Measurements from ENCODE around the gene SGIP1.

Gene SGIP1

DNA sequence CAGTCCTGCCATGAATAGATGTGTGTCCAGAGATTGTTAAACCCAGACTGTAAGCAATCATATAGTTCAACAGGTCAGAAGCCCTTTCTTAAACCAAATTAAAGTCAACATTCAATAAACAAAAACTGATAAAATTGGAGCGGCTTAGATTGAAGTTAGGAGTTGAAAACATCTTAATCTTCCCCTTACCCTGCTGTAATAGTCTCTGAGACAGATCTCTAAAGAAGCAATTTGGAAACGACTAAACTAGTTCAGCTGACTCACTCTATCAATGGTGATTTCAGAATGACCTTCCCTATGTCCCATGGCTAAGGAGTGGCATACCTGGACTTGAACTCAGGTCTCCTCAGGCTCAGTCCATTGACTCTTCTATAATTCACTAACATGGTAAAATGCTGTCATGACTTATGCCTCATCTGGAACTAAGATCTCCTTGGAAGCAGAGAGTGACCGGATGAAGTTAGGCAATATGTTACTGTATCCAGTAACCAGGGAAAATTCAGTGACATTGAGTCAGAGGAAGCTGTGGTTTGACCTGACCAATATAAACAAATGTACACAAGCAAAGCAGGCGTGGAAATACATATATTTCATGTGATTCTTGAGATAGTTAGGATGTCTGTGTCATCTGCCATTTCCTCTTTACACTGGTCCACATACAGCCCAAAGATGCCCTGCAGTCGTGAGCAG is 30.1 kb downstream of the SGIP1 start:
- no peak for TF ChIP-seq EZH2phosphoT487 (IDR thresholded peaks at IDR 0.05; ENCODE audit: borderline replicate concordance, low read length)
- TF ChIP-seq, protein P1, sequence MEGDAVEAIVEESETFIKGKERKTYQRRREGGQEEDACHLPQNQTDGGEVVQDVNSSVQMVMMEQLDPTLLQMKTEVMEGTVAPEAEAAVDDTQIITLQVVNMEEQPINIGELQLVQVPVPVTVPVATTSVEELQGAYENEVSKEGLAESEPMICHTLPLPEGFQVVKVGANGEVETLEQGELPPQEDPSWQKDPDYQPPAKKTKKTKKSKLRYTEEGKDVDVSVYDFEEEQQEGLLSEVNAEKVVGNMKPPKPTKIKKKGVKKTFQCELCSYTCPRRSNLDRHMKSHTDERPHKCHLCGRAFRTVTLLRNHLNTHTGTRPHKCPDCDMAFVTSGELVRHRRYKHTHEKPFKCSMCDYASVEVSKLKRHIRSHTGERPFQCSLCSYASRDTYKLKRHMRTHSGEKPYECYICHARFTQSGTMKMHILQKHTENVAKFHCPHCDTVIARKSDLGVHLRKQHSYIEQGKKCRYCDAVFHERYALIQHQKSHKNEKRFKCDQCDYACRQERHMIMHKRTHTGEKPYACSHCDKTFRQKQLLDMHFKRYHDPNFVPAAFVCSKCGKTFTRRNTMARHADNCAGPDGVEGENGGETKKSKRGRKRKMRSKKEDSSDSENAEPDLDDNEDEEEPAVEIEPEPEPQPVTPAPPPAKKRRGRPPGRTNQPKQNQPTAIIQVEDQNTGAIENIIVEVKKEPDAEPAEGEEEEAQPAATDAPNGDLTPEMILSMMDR (IDR thresholded peaks at IDR 0.05; ENCODE audit: low read depth, low read length, poor library complexity, severe bottlenecking) = no peak
- no peaks in the 10 kb centered on the region for H3K9me3 ChIP-seq (ENCODE audit: control insufficient read depth, insufficient read depth, low read length)
- H3K9me2 ChIP-seq (replicated peaks; ENCODE audit: control insufficient read depth, low read length) = no peaks in the 10 kb centered on the region
- no peak overlapping the region for H3K4me3 ChIP-seq (ENCODE audit: low read length)
- no peak overlapping the region for H3K4me2 ChIP-seq (ENCODE audit: low read length)
- no peaks in the 10 kb centered on the region for H3K36me3 ChIP-seq (ENCODE audit: control insufficient read depth, low read length)
- H3K27me3 ChIP-seq (ENCODE audit: control insufficient read depth, low read length) = peaks cover 13% of the 10 kb centered on the region; the same call in 1 of the 2 replicates
- no peaks in the 10 kb centered on the region for H4K20me1 ChIP-seq (ENCODE audit: control insufficient read depth, insufficient read depth, low read depth, low read length)
- H3F3A ChIP-seq (ENCODE audit: control insufficient read depth, insufficient read depth) = no peaks in the 10 kb centered on the region
- no peaks in the 10 kb centered on the region for H3K79me2 ChIP-seq (ENCODE audit: control insufficient read depth, low read length)
- H3K27ac ChIP-seq (ENCODE audit: low read depth, low read length) = no peak overlapping the region
- no peaks in the 10 kb centered on the region for H3K4me1 ChIP-seq (ENCODE audit: control insufficient read depth, low read length)

DNA sequence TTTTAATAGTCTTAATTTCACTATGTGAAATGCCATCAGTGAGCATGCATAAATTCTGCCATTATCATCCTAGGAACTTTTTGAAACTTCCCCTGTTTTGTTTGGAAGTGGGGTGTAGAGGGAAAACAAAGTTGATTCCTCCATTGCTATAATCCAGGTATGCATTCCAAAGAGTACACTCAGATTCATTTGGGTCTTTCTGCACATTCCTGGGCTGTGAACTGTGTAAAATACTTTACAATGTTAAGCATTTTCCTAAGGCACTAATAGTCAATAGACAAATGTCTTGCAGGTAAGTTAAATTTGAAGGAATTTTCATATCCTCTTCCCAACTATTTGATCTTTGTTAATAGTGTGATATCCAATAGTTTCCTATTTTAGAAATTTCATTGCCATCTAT is 36.2 kb downstream of the SGIP1 start:
- no peaks in the 10 kb centered on the region for H3K36me3 ChIP-seq (ENCODE audit: control insufficient read depth, low read length)
- H3K9me2 ChIP-seq (replicated peaks; ENCODE audit: control insufficient read depth, low read length) = no peaks in the 10 kb centered on the region
- H3K9me3 ChIP-seq (ENCODE audit: control insufficient read depth, insufficient read depth, low read length) = no peaks in the 10 kb centered on the region
- no peaks in the 10 kb centered on the region for H3F3A ChIP-seq (ENCODE audit: control insufficient read depth, insufficient read depth)
- H3K4me1 ChIP-seq (ENCODE audit: control insufficient read depth, low read length) = no peaks in the 10 kb centered on the region
- H3K4me2 ChIP-seq (ENCODE audit: low read length) = no peak overlapping the region
- TF ChIP-seq EZH2phosphoT487 (IDR thresholded peaks at IDR 0.05; ENCODE audit: borderline replicate concordance, low read length) = no peak
- TF ChIP-seq, protein P1 (IDR thresholded peaks at IDR 0.05; ENCODE audit: low read depth, low read length, poor library complexity, severe bottlenecking) = no peak
- no peaks in the 10 kb centered on the region for H3K79me2 ChIP-seq (ENCODE audit: control insufficient read depth, low read length)
- H3K27ac ChIP-seq (ENCODE audit: low read depth, low read length) = no peak overlapping the region
- H3K4me3 ChIP-seq (ENCODE audit: low read length) = no peak overlapping the region
- H4K20me1 ChIP-seq (ENCODE audit: control insufficient read depth, insufficient read depth, low read depth, low read length) = no peaks in the 10 kb centered on the region
- H3K27me3 ChIP-seq (ENCODE audit: control insufficient read depth, low read length) = peaks cover 7% of the 10 kb centered on the region

DNA sequence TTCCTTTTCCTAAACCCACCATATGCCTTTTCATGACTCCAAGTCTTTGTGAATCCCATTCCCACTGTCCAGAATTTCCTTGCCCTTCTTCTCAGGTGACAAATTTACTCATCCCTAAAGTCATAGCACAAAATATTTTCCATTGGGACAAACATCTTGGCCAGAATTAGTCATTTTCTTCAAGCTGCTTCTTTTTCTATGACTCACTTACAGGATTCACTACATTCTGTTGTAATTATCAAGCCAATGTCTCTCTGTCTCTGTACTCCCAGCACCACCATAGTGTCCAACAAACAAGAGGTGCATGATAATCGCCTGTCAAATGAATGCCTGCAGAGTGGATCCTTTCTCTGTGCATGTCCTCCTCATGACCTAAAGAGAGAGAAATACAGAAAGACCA is 37.8 kb downstream of the SGIP1 start:
- no peaks in the 10 kb centered on the region for H3K36me3 ChIP-seq (ENCODE audit: control insufficient read depth, low read length)
- H3K9me3 ChIP-seq (ENCODE audit: control insufficient read depth, insufficient read depth, low read length) = no peaks in the 10 kb centered on the region
- H3F3A ChIP-seq (ENCODE audit: control insufficient read depth, insufficient read depth) = no peaks in the 10 kb centered on the region
- H3K9me2 ChIP-seq (replicated peaks; ENCODE audit: control insufficient read depth, low read length) = no peaks in the 10 kb centered on the region
- no peak overlapping the region for H3K4me3 ChIP-seq (ENCODE audit: low read length)
- no peaks in the 10 kb centered on the region for H3K4me1 ChIP-seq (ENCODE audit: control insufficient read depth, low read length)
- H3K79me2 ChIP-seq (ENCODE audit: control insufficient read depth, low read length) = no peaks in the 10 kb centered on the region
- TF ChIP-seq, protein P1 (IDR thresholded peaks at IDR 0.05; ENCODE audit: low read depth, low read length, poor library complexity, severe bottlenecking) = no peak
- TF ChIP-seq EZH2phosphoT487 (IDR thresholded peaks at IDR 0.05; ENCODE audit: borderline replicate concordance, low read length) = no peak
- no peak overlapping the region for H3K4me2 ChIP-seq (ENCODE audit: low read length)
- H4K20me1 ChIP-seq (ENCODE audit: control insufficient read depth, insufficient read depth, low read depth, low read length) = no peaks in the 10 kb centered on the region
- H3K27ac ChIP-seq (ENCODE audit: low read depth, low read length) = no peak overlapping the region
- H3K27me3 ChIP-seq (ENCODE audit: control insufficient read depth, low read length) = peaks cover 7% of the 10 kb centered on the region

Data from DOHH2 (cell line).